HG02798 (cell line): Measurements from ENCODE around the gene NDC1.
"Not testable (repeated sequence)": the region's sequence is repeated elsewhere in the genome, so short reads cannot be mapped to it uniquely, and the experiment has no call there.

Experiments used
- ATAC-seq: cut with Tn5 transposase; IDR thresholded peaks from one replicate; pipeline ENCODE4 v1.9.1; 2021; ENCODE audit warnings: mild to moderate bottlenecking; ENCODE audit not compliant: unreplicated experiment, poor library complexity

Gene NDC1

GRCh38 chr1:53837924-53838653 is at the start of gene NDC1:
TSS of gene NDC1 (minus strand) at chr1:53838296. CDS start at chr1:53838261, 35 bp downstream.
- ATAC-seq = peak; percentile 90

- ATAC-seq = not testable (repeated sequence)
These were observed 45.5 kb upstream of the NDC1 start for GRCh38 chr1:53883600-53883999.

- not testable (repeated sequence) for ATAC-seq
These were observed 43.8 kb upstream of the NDC1 start for GRCh38 chr1:53881853-53882252.

GRCh38 chr1:53878492-53879105 is 40.5 kb upstream of the NDC1 start:
- ATAC-seq = no peak

- not testable (repeated sequence) for ATAC-seq
These were observed 37.1 kb upstream of the NDC1 start for GRCh38 chr1:53875150-53875549.

- no peak for ATAC-seq
These were observed 33.8 kb upstream of the NDC1 start for GRCh38 chr1:53871773-53872484.

- no peak for ATAC-seq
These were observed 33.1 kb upstream of the NDC1 start for GRCh38 chr1:53871221-53871620.

- no peak for ATAC-seq
These were observed 31.5 kb upstream of the NDC1 start for GRCh38 chr1:53869454-53870117.

- no peak for ATAC-seq
These were observed 30.5 kb upstream of the NDC1 start for GRCh38 chr1:53868565-53868964.

GRCh38 chr1:53862507-53862906 is 24.4 kb upstream of the NDC1 start:
- ATAC-seq = no peak

- peak; percentile 41 for ATAC-seq
These were observed 22.9 kb upstream of the NDC1 start for GRCh38 chr1:53860967-53861411.

GRCh38 chr1:53851571-53852285 is 13.6 kb upstream of the NDC1 start:
- no peak for ATAC-seq

GRCh38 chr1:53850082-53850673 is 12.1 kb upstream of the NDC1 start:
- no peak for ATAC-seq

- no peak for ATAC-seq
These were observed 9.9 kb upstream of the NDC1 start for GRCh38 chr1:53847980-53848379.

- no peak for ATAC-seq
These were observed 4.3 kb upstream of the NDC1 start for GRCh38 chr1:53842347-53842746.

- no peak for ATAC-seq
These were observed 518 bp upstream of the NDC1 start for GRCh38 chr1:53838654-53838974.

GRCh38 chr1:53837646-53837923 is 511 bp downstream of the NDC1 start:
- no peak for ATAC-seq

GRCh38 chr1:53835491-53835890 is 2.6 kb downstream of the NDC1 start:
- no peak for ATAC-seq

GRCh38 chr1:53834776-53835175 is 3.3 kb downstream of the NDC1 start:
- ATAC-seq = no peak

- ATAC-seq = no peak
These were observed 4.7 kb downstream of the NDC1 start for GRCh38 chr1:53833393-53833792.
